ENCODE results near the gene XIRP2. TPM values are rescaled to one million over a fixed set of nuclear protein-coding genes. Genes with fewer than 3 reads are reported as not detected.

Gene XIRP2
- total RNA-seq, 4 donors from 2014 or later: 266 to 3,644 (median 977) TPM

DNA sequence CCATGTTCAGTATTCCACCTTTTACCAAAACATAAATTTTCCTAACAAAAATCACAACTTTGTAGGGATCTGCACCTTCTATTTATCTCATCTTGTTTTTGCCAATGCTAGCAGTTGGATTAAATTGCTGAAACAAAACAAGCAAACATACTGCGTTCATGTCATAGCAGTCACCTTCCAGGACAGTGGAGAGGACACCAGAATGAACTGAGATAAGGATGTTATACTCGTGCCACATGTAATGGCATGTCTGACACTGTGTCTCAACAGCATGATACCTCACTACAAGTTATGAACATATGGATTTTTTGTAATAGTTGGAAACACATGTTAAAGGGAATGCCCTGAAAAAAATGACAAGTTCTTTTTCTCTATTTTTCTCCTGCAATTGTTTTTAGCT is 245.3 kb downstream of the XIRP2 start:
- peaks cover 4 to 20% of the 10 kb centered on the region in 2 donors for H3K4me1 ChIP-seq
- intact Hi-C loops (cut with DNase I; ENCODE audit: low total_unique reads): loop anchor here (5.0 kb wide), 1 partner anchor 984 kb away; no protein-coding TSS in a partner anchor
- no peak for ATAC-seq
- no peak for DNase-seq
- H3K36me3 ChIP-seq: no peaks in the 10 kb centered on the region
- H3K9me3 ChIP-seq: no peaks in the 10 kb centered on the region
- in situ Hi-C loops (cut with MboI; ENCODE audit: low sequenced_read_pairs in 4 of 4): no loop called here
- peak overlapping the region; percentile 4 to 71 (median 60) for H3K27ac ChIP-seq
- H3K27me3 ChIP-seq: no peaks in the 10 kb centered on the region
- no peak overlapping the region for H3K4me3 ChIP-seq
- TF ChIP-seq CTCF (IDR thresholded peaks at IDR 0.05 in 4 of 5, conservative IDR thresholded peaks at IDR 0.05 in 1 of 5): no peak
- no peak for TF ChIP-seq POLR2A (IDR thresholded peaks at IDR 0.05)

DNA sequence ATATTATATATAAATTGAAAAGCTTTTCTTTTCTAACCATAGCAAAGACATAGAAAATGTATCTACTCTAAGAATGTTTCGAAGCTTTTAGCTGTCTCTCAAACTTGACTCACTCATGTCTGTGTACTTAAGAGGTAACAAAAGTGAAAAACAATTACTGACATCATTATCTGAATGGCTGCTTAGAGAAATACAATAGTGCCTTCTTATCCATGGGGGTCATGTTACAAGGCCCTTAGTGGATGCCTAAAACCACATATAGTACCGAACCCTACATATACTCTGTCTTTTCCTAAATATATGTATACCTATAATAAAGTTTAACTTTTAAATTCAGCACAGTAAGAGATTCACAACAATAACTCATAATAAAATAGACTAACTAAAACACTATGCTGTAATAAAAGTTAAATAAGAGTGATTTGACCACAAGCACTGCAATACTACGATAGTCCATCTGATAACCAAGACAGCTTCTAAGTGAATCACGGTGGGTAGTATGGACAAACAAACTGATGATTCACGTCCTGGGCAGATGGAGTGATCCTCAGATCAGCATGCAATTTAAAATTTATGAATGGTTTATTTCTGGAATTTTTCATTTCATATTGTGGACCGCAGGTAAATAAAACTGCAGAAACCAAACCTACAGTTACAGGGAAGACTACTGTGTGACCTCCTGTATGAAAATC is 246.2 kb downstream of the XIRP2 start:
- intact Hi-C loops (cut with DNase I; ENCODE audit: low total_unique reads) (loop anchor here (5.0 kb wide), 1 partner anchor 983 kb away; no protein-coding TSS in a partner anchor), in situ Hi-C loops (cut with MboI; ENCODE audit: low sequenced_read_pairs in 4 of 4) (no loop called here)
- Histone ChIP-seq H3K27me3 (no peaks in the 10 kb centered on the region), H3K4me1 (peaks cover 4 to 20% of the 10 kb centered on the region in 2 donors), H3K9me3 (no peaks in the 10 kb centered on the region), H3K4me3 (no peak overlapping the region), H3K36me3 (no peaks in the 10 kb centered on the region), H3K27ac (peak overlapping the region in 1 of 4 donors; percentile 71)
- ATAC-seq (no peak), DNase-seq (no peak)
- TF ChIP-seq CTCF (IDR thresholded peaks at IDR 0.05 in 4 of 5, conservative IDR thresholded peaks at IDR 0.05 in 1 of 5) (no peak), POLR2A (IDR thresholded peaks at IDR 0.05) (no peak)

GRCh38 chr2:167135706-167136105 is 247.4 kb downstream of the XIRP2 start:
- TF ChIP-seq POLR2A (IDR thresholded peaks at IDR 0.05) (no peak), CTCF (IDR thresholded peaks at IDR 0.05 in 4 of 5, conservative IDR thresholded peaks at IDR 0.05 in 1 of 5) (no peak)
- ATAC-seq (no peak), DNase-seq (no peak)
- H3K27me3 ChIP-seq: no peaks in the 10 kb centered on the region
- intact Hi-C loops (cut with DNase I; ENCODE audit: low total_unique reads) (no loop called here), in situ Hi-C loops (cut with MboI; ENCODE audit: low sequenced_read_pairs in 4 of 4) (no loop called here)
- H3K4me1 ChIP-seq: peaks cover 11 to 29% of the 10 kb centered on the region in 2 donors
- H3K27ac ChIP-seq: no peak overlapping the region
- no peak overlapping the region for H3K4me3 ChIP-seq
- H3K9me3 ChIP-seq: no peaks in the 10 kb centered on the region
- no peaks in the 10 kb centered on the region for H3K36me3 ChIP-seq

- Histone ChIP-seq H3K4me3 (no peak overlapping the region), H3K4me1 (peaks cover 22 to 28% of the 10 kb centered on the region in 2 donors), H3K9me3 (no peaks in the 10 kb centered on the region), H3K36me3 (no peaks in the 10 kb centered on the region), H3K27ac (no peak overlapping the region), H3K27me3 (no peaks in the 10 kb centered on the region)
- intact Hi-C loops (cut with DNase I; ENCODE audit: low total_unique reads) (no loop called here), in situ Hi-C loops (cut with MboI; ENCODE audit: low sequenced_read_pairs in 4 of 4) (no loop called here)
- no peak for ATAC-seq
- no peak for DNase-seq
- no peak for TF ChIP-seq POLR2A (IDR thresholded peaks at IDR 0.05)
These were observed 248.8 kb downstream of the XIRP2 start for GRCh38 chr2:167136879-167137596.

DNA sequence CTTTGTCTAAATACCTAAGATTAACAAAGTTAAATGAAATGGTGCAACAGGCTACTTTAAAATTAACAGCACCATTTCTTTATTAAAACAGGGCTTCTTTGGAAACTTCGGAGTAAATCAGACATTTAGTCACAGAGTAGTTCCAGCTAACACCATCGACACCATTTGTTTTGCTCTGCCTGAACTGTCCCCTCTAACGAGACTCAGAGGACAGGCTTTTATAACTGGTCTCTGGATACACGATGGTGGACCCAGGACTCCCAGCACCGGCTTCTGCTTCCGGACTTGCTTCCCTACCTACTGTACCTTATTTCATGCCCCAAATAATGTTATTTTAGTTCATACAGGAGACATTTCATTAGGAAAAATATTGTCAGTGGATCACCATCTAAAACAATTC is 252.1 kb downstream of the XIRP2 start:
- peak overlapping the region in 1 of 4 donors; percentile 7 for H3K4me3 ChIP-seq
- in situ Hi-C loops (cut with MboI; ENCODE audit: low sequenced_read_pairs in 4 of 4): loop anchor here in 1 of 4 donors (5.0 kb wide), 1 partner anchor 47 kb away; no protein-coding TSS in a partner anchor
- no peaks in the 10 kb centered on the region for H3K36me3 ChIP-seq

More for the DNA sequence above, 252.1 kb downstream of the XIRP2 start:
- intact Hi-C loops (cut with DNase I; ENCODE audit: low total_unique reads): no loop called here
- Histone ChIP-seq H3K27ac (peak overlapping the region; percentile 47 to 83 (median 72)), H3K4me1 (peaks cover 27 to 29% of the 10 kb centered on the region in 2 donors), H3K27me3 (no peaks in the 10 kb centered on the region), H3K9me3 (no peaks in the 10 kb centered on the region)
- no peak for ATAC-seq
- TF ChIP-seq CTCF (IDR thresholded peaks at IDR 0.05 in 4 of 5, conservative IDR thresholded peaks at IDR 0.05 in 1 of 5): no peak
- TF ChIP-seq POLR2A (IDR thresholded peaks at IDR 0.05): no peak
- DNase-seq: no peak
